Activated B cell treated with CpG ODN at 0.5 μM for 24 hours (primary cell): ENCODE measurements around the gene PHACTR1. TPM values are rescaled to one million over a fixed set of nuclear protein-coding genes. Genes with fewer than 3 reads are reported as not detected.

ENCODE experiments used
- ATAC-seq: fragments of 200-7000 bp; cut with Tn5 transposase; one replicate; pipeline ENCODE4 v1.10.0; 2021; ENCODE audit warnings: low read depth, mild to moderate bottlenecking, moderate library complexity
- CTCF ChIA-PET: fragments of 350-600 bp; sonication (Branson Sonifier 250); formaldehyde crosslinking; loops from one replicate; lab custom pipeline; 2021; ENCODE audit warnings: antibody characterized with exemption; lab: Charles Lee
- POLR2A ChIA-PET: fragments of 350-600 bp; sonication (Branson Sonifier 250); formaldehyde crosslinking; loops from one replicate; lab custom pipeline; 2021; ENCODE audit warnings: antibody characterized with exemption; lab: Charles Lee
- DNase-seq: peaks from one replicate; pipeline ENCODE4 v3.0.0; 2022
- H3K27ac Mint-ChIP-seq: one replicate; pipeline ENCODE4 v1.8.0; 2020; ENCODE audit warnings: mixed read lengths
- H3K27me3 Mint-ChIP-seq: one replicate; pipeline ENCODE4 v1.8.0; 2021; ENCODE audit warnings: mixed read lengths
- H3K36me3 Mint-ChIP-seq: one replicate; pipeline ENCODE4 v1.8.0; 2021; ENCODE audit warnings: low read depth, mixed read lengths
- H3K4me1 Mint-ChIP-seq: one replicate; pipeline ENCODE4 v1.8.0; 2021; ENCODE audit warnings: mixed read lengths
- H3K4me3 Mint-ChIP-seq: one replicate; pipeline ENCODE4 v1.8.0; 2020; ENCODE audit warnings: mild to moderate bottlenecking, mixed read lengths
- H3K9me3 Mint-ChIP-seq: one replicate; pipeline ENCODE4 v1.8.0; 2020; ENCODE audit warnings: mixed read lengths
- CTCF ChIP-seq: fragments of 200-600 bp; IDR thresholded peaks from one replicate; pipeline ENCODE4 v1.8.0; 2022; ENCODE audit warnings: antibody characterized with exemption, mild to moderate bottlenecking
- intact Hi-C: fragments of 100-400 bp; cut with micrococcal nuclease; formaldehyde crosslinking; loops from one replicate; pipeline ENCODE4 v1.15.1; 2024
- total RNA-seq: library from RNA; stranded (reverse); gene quantifications from 2 replicates; pipeline ENCODE4 v1.2.3, GENCODE V29; 2022

Gene PHACTR1
- total RNA-seq, 1 donor from 2014 or later = 115 TPM

- H3K27me3 Mint-ChIP-seq = peaks cover 12% of the 10 kb centered on the region
- ATAC-seq (no peak), DNase-seq (no peak)
- CTCF ChIA-PET = no interaction called here
- no peak overlapping the region for H3K27ac Mint-ChIP-seq
- no peak overlapping the region for H3K4me3 Mint-ChIP-seq
- TF ChIP-seq CTCF = no peak
- intact Hi-C loops = no loop called here
- H3K9me3 Mint-ChIP-seq = no peaks in the 10 kb centered on the region
- H3K36me3 Mint-ChIP-seq = no peaks in the 10 kb centered on the region
- POLR2A ChIA-PET = no interaction called here
- H3K4me1 Mint-ChIP-seq = no peaks in the 10 kb centered on the region
Measured at GRCh38 chr6:12878741-12879140, 162.2 kb downstream of the PHACTR1 start.

- intact Hi-C loops = no loop called here
- ChIA-PET CTCF (interaction anchor here (1.0 kb wide), 1 partner anchor 16 kb away, joined by 3 read pairs; no protein-coding TSS in a partner anchor), POLR2A (interaction anchor here (0.6 kb wide), 1 partner anchor 21 kb away, joined by 4 read pairs; no protein-coding TSS in a partner anchor)
- Mint-ChIP-seq H3K27me3 (peaks cover 4% of the 10 kb centered on the region), H3K4me3 (no peak overlapping the region), H3K4me1 (no peaks in the 10 kb centered on the region), H3K27ac (no peak overlapping the region), H3K36me3 (no peaks in the 10 kb centered on the region), H3K9me3 (no peaks in the 10 kb centered on the region)
- TF ChIP-seq CTCF = no peak
- ATAC-seq (no peak), DNase-seq (no peak)
Measured at GRCh38 chr6:12882761-12883290, 166.3 kb downstream of the PHACTR1 start.

DNA sequence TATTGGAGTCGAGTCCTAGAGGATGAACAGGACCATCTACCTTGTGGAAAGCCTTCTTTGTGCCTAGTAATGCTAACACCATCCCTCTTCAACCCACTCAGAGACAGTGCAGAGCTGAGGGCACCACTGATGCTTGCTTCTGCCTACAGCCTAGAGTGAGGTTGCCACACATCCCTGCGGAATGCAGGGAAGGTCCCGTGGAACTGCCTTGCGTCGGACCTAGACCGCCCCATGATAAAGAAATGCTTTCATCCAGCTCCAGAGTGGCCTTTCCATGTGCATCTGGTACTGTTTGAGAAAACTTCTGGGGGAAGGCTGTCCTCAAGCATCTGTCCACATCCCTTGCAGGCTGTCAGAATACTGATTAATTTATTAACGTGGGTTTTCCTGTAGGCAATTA is 168.4 kb downstream of the PHACTR1 start:
- H3K9me3 Mint-ChIP-seq = no peaks in the 10 kb centered on the region
- no peak overlapping the region for H3K4me3 Mint-ChIP-seq
- DNase-seq (no peak), ATAC-seq (no peak)
- no peak overlapping the region for H3K27ac Mint-ChIP-seq
- TF ChIP-seq CTCF = no peak
- POLR2A ChIA-PET = no interaction called here
- no peaks in the 10 kb centered on the region for H3K36me3 Mint-ChIP-seq
- intact Hi-C loops = no loop called here
- CTCF ChIA-PET = interaction anchor here (0.9 kb wide), 1 partner anchor 9 kb away, joined by 3 read pairs; no protein-coding TSS in a partner anchor
- no peaks in the 10 kb centered on the region for H3K4me1 Mint-ChIP-seq
- H3K27me3 Mint-ChIP-seq = no peaks in the 10 kb centered on the region

DNA sequence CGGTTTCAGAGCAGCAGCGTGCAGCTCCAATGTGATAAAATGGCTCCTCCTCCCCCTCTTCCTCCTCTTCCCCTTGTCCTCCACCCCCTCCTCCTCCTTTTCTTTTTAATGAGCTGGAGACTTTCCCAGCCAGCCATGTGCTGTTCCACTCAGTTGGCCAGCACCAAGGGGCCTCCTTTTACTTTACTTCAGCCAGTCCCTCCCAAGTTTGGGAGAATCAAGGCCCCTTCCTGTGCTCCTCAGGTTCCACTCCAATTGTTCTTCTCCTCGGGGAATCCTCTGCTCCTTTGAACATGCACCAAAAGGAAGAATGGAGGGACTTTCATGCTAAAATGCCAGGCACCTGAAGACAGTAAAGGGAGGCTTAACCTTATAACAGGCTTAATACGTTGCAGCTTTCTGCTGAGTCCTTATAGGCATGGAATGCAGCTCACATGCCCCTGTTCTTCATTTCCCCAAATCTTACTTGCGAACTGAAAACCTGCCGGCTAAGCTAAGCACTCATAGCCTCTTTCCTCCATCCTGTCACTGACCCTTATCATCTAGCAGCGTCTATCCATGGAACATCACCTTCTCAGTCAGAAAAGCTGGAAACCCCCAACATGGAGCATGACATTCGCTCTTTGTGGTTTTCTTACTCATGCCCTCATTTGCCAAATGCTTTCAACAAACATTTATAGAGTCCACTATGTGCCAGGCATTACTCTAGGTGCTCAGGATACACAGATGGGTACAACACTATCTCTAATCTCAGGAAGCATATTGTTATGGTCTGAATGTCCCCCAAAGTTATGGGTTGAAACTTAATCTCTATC is 170.6 kb downstream of the PHACTR1 start:
- intact Hi-C loops = no loop called here
- ATAC-seq = no peak
- H3K4me1 Mint-ChIP-seq = no peaks in the 10 kb centered on the region
- H3K27ac Mint-ChIP-seq = no peak overlapping the region
- peaks cover 13% of the 10 kb centered on the region for H3K9me3 Mint-ChIP-seq
- DNase-seq = no peak
- H3K4me3 Mint-ChIP-seq = no peak overlapping the region
- ChIA-PET CTCF (no interaction called here), POLR2A (no interaction called here)
- TF ChIP-seq CTCF = no peak
- no peaks in the 10 kb centered on the region for H3K27me3 Mint-ChIP-seq
- no peaks in the 10 kb centered on the region for H3K36me3 Mint-ChIP-seq

DNA sequence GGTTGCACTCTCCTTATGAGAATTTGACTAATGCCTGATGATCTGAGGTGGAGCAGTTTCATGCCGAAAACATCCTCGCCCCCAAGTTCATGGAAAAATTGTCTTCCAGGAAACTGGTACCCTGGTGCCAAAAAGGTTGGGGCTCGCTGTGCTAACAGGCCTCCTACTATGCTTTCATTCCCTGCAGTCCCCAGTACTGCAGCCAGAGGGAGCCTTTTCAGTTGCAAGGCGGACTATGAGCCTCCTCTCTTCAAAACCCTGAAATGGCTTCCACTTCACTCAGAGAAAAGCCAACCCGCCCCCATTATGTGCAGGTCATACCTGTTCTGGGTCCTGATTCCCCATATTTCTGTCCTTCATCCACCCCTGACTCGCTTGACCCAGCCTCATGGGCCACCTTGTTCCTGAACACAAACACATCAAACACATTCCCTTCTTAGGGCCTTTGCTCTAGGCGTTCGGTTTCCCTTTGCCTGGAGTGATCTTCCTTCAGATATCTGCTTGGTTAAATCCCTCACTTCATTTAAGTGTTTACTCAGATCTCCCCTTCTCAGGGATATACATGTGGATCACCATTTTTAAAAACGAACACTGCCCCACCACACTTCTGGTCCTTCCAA is 173.7 kb downstream of the PHACTR1 start:
- H3K36me3 Mint-ChIP-seq = no peaks in the 10 kb centered on the region
- DNase-seq = no peak
- no peak overlapping the region for H3K4me3 Mint-ChIP-seq
- intact Hi-C loops = loop anchor here (5.0 kb wide), 1 partner anchor 603 kb away; no protein-coding TSS in a partner anchor
- peaks cover 3% of the 10 kb centered on the region for H3K4me1 Mint-ChIP-seq
- peaks cover 16% of the 10 kb centered on the region for H3K9me3 Mint-ChIP-seq
- TF ChIP-seq CTCF = no peak
- H3K27me3 Mint-ChIP-seq = peaks cover 5% of the 10 kb centered on the region
- CTCF ChIA-PET = no interaction called here
- no peak for ATAC-seq
- POLR2A ChIA-PET = no interaction called here
- no peak overlapping the region for H3K27ac Mint-ChIP-seq
